ENCODE results near the gene IFT122. TPM values are rescaled to one million over a fixed set of nuclear protein-coding genes. Genes with fewer than 3 reads are reported as not detected.

IFT122 gene
- total RNA-seq, 2 experiments from 2014 or later: 21.6 to 37.0 TPM

DNA sequence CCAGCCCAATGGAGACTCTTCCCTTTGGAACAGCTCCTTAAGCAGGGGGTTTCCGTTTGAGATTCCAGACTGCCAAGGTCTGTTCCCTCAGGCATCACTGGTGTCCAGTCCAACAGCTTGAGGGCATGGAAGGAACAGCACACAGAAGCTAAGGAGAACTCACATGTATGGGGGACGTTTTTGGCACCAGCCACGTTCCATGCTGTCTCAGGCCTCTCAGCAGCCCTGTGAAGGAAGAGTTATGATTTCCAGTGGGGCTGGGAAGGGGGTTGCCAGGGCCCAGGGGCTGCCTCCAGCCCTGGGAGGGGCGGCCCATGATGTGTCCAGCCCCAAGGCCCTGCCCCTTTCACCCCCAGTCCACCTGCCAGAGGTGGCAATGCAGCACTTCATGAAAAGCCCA is 80.9 kb downstream of the IFT122 start:
- POLR2A ChIA-PET: no interaction called here

DNA sequence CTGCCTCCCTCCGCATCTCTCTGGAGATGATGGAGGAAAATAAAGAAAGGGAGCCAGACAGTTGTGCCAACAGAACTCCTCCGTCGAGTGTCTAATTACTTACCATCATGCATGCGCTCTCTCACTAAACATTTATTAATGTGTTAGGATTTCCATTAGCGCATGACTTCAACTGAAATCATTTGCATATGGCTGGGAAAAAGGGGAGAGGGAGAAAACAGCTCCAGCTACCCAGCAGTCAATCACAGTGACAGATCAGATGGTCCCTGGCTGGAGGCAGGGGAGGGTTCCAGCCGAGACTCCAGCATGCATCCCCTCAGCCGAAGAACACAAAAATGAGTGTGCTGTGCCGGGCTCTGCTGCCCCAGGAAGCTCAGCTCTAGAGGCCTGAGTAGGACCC is 81.6 kb downstream of the IFT122 start:
- H3K27ac ChIP-seq (ENCODE audit: low read depth, low read length, poor library complexity, severe bottlenecking): no peak overlapping the region
- no peak for DNase-seq (ENCODE audit: low spot score)
- TF ChIP-seq, protein P1, sequence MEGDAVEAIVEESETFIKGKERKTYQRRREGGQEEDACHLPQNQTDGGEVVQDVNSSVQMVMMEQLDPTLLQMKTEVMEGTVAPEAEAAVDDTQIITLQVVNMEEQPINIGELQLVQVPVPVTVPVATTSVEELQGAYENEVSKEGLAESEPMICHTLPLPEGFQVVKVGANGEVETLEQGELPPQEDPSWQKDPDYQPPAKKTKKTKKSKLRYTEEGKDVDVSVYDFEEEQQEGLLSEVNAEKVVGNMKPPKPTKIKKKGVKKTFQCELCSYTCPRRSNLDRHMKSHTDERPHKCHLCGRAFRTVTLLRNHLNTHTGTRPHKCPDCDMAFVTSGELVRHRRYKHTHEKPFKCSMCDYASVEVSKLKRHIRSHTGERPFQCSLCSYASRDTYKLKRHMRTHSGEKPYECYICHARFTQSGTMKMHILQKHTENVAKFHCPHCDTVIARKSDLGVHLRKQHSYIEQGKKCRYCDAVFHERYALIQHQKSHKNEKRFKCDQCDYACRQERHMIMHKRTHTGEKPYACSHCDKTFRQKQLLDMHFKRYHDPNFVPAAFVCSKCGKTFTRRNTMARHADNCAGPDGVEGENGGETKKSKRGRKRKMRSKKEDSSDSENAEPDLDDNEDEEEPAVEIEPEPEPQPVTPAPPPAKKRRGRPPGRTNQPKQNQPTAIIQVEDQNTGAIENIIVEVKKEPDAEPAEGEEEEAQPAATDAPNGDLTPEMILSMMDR (conservative IDR thresholded peaks at IDR 0.05; ENCODE audit: low read length): no peak
- no peak for TF ChIP-seq EZH2phosphoT487 (IDR thresholded peaks at IDR 0.05; ENCODE audit: borderline replicate concordance, low read depth, low read length)
- no peak overlapping the region for H2AFZ ChIP-seq (ENCODE audit: low read length)
- no TSS peak for BruUV-seq (replicated peaks)
- no peaks in the 10 kb centered on the region for H3K9me2 ChIP-seq (ENCODE audit: insufficient read depth, low read length)
- ChIA-PET POLR2A (no interaction called here), CTCF (ENCODE audit: unreplicated experiment) (no interaction called here)
- H3K9me3 ChIP-seq (ENCODE audit: low read length): no peaks in the 10 kb centered on the region
- H3K4me3 ChIP-seq (ENCODE audit: low read depth, low read length, poor library complexity, severe bottlenecking): no peak overlapping the region
- H3K36me3 ChIP-seq (ENCODE audit: insufficient read depth, low read length): no peaks in the 10 kb centered on the region
- H3K4me1 ChIP-seq (ENCODE audit: insufficient read depth, low read length, poor library complexity, severe bottlenecking): peaks cover 12% of the 10 kb centered on the region
- intact Hi-C loops (cut with micrococcal nuclease; ENCODE audit: unreplicated experiment): no loop called here
- H3K4me2 ChIP-seq (ENCODE audit: low read length): no peak overlapping the region
- no peaks in the 10 kb centered on the region for H4K20me1 ChIP-seq (ENCODE audit: insufficient read depth, low read length)
- no peaks in the 10 kb centered on the region for H3K79me2 ChIP-seq (ENCODE audit: insufficient read depth, low read depth, low read length)

More for the DNA sequence above, 80.9 kb downstream of the IFT122 start:
- Histone ChIP-seq H3K4me2 (ENCODE audit: low read length) (no peak overlapping the region), H3K9me3 (ENCODE audit: low read length) (no peaks in the 10 kb centered on the region), H3K9me2 (ENCODE audit: insufficient read depth, low read length) (no peaks in the 10 kb centered on the region), H3K4me1 (ENCODE audit: insufficient read depth, low read length, poor library complexity, severe bottlenecking) (peaks cover 6% of the 10 kb centered on the region), H3K4me3 (ENCODE audit: low read depth, low read length, poor library complexity, severe bottlenecking) (no peak overlapping the region), H3K36me3 (ENCODE audit: insufficient read depth, low read length) (no peaks in the 10 kb centered on the region), H2AFZ (ENCODE audit: low read length) (no peak overlapping the region), H3K27ac (ENCODE audit: low read depth, low read length, poor library complexity, severe bottlenecking) (no peak overlapping the region), H3K79me2 (ENCODE audit: insufficient read depth, low read depth, low read length) (no peaks in the 10 kb centered on the region), H4K20me1 (ENCODE audit: insufficient read depth, low read length) (no peaks in the 10 kb centered on the region)
- no peak for DNase-seq (ENCODE audit: low spot score)
- CTCF ChIA-PET (ENCODE audit: unreplicated experiment): no interaction called here
- no TSS peak for BruUV-seq (replicated peaks)
- intact Hi-C loops (cut with micrococcal nuclease; ENCODE audit: unreplicated experiment): no loop called here
- TF ChIP-seq EZH2phosphoT487 (IDR thresholded peaks at IDR 0.05; ENCODE audit: borderline replicate concordance, low read depth, low read length): no peak
- TF ChIP-seq, protein P1 (conservative IDR thresholded peaks at IDR 0.05; ENCODE audit: low read length): no peak

DNA sequence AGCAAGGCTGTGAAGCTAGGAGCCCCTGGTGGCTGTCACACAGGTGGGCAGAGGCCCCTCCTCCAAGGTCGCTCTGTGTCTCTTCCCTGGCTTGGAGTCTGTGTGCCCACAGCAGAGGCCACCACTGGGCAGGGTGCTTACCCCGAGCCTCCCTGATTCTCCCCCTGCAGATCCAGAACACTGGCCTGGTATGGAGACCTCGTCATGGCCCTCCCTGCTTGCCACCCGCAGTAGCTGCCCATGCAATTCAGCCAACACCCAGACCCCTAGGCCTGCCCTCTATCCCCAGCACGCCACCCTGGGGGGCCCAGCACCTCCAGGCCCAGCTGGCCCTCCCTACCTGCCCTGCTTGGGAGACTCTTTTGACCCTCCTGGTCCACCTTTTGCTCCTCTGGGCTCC is 82.9 kb downstream of the IFT122 start:
- CTCF ChIA-PET (ENCODE audit: unreplicated experiment): no interaction called here
- intact Hi-C loops (cut with micrococcal nuclease; ENCODE audit: unreplicated experiment): no loop called here
- no peak overlapping the region for H2AFZ ChIP-seq (ENCODE audit: low read length)
- peaks cover 12% of the 10 kb centered on the region for H3K4me1 ChIP-seq (ENCODE audit: insufficient read depth, low read length, poor library complexity, severe bottlenecking)
- H3K36me3 ChIP-seq (ENCODE audit: insufficient read depth, low read length): no peaks in the 10 kb centered on the region
- no peak overlapping the region for H3K27ac ChIP-seq (ENCODE audit: low read depth, low read length, poor library complexity, severe bottlenecking)
- no TSS peak for BruUV-seq (replicated peaks)
- H3K9me3 ChIP-seq (ENCODE audit: low read length): no peaks in the 10 kb centered on the region
- no peaks in the 10 kb centered on the region for H4K20me1 ChIP-seq (ENCODE audit: insufficient read depth, low read length)
- TF ChIP-seq, protein P1 (conservative IDR thresholded peaks at IDR 0.05; ENCODE audit: low read length): no peak
- no peak for TF ChIP-seq EZH2phosphoT487 (IDR thresholded peaks at IDR 0.05; ENCODE audit: borderline replicate concordance, low read depth, low read length)
- H3K4me2 ChIP-seq (ENCODE audit: low read length): no peak overlapping the region
- no peak for DNase-seq (ENCODE audit: low spot score)
- no peak overlapping the region for H3K4me3 ChIP-seq (ENCODE audit: low read depth, low read length, poor library complexity, severe bottlenecking)
- POLR2A ChIA-PET: no interaction called here
- H3K9me2 ChIP-seq (ENCODE audit: insufficient read depth, low read length): no peaks in the 10 kb centered on the region
- H3K79me2 ChIP-seq (ENCODE audit: insufficient read depth, low read depth, low read length): no peaks in the 10 kb centered on the region
